ENCODE measurements around the gene ZNF618.
A peak's percentile ranks its signal among the peaks of the same experiment; 100 is the strongest.
"Not testable (repeated sequence)": the region's sequence is repeated elsewhere in the genome, so short reads cannot be mapped to it uniquely, and the experiment has no call there.

The ZNF618 gene

DNA sequence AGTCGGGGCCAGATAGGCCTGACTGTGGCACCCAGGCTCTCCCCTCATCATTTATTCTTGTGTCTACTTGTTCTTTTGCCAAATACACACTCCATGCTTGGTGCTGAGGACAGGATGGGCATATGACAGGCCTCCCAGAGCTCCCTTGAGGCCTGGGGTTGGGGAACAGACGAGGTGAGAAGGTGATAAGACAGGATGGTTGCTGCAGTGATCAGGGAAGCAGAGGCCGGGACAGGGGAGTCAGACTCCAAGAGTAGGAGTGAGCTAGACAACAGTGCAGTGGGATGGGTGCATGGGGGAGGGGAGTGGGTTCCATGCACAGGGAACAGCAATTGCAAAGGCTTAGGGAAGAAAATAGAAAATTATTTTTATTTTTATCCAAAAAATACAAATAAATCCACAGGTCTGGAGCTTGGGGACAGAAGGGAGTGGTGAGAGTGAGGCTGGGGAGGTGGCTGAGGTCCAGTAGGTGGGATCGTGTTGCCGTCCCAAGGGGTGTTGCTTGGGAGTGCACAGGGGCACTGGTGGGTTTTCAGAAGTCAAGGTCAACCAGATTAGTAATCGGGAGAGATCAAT, 205.4 kb downstream of the ZNF618 start:
- in situ Hi-C loops (cut with HindIII; ENCODE audit: low pct_ligation_motif_present, low sequenced_read_pairs) = no loop called here
- Histone ChIP-seq H3K4me3 (ENCODE audit: low read depth, low read length) (no peak overlapping the region), H3K27ac (no peak overlapping the region), H3K27me3 (replicated peaks) (peaks cover 2% of the 10 kb centered on the region), H3K36me3 (replicated peaks) (no peaks in the 10 kb centered on the region)
- no peak for DNase-seq
- no peak for TF ChIP-seq CTCF (IDR thresholded peaks at IDR 0.05; ENCODE audit: low read depth, low read length, missing control alignments)

GRCh38 chr9:114082017-114082762, 206.1 kb downstream of the ZNF618 start:
- H3K27me3 ChIP-seq (replicated peaks) = no peaks in the 10 kb centered on the region

DNA sequence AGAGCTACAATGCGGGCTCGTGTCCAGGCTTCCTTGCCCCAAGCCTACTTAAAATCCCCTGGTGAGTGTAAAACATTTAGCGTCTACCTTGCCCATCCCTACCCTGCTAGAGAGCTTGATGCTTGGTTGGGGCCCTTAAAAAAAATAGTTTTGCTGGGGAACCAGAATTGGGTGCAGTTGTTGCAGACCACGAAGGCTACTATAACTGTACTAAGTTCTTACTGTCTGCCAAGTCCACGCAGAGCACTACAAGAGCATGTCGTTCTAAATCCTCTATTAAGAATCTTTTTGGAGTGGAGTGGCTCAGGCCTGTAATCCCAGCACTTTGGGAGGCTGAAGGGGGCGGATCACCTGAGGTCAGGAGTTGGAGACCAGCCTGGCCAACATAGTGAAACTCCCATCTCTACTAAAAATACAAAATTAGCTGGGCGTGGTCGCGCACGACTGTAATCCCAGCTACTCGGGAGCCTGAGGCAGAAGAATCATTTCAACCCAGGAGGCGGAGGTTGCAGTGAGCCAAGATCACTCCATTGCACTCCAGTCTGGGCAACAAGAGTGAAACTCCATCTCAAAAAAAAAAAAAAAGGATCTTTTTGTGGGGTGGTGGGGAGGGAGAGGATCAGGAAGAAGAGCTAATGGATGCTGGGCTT, 206.8 kb downstream of the ZNF618 start:
- DNase-seq; H3K4me3 ChIP-seq (ENCODE audit: low read depth, low read length); H3K27me3 ChIP-seq (replicated peaks); H3K36me3 ChIP-seq (replicated peaks); in situ Hi-C loops (cut with HindIII; ENCODE audit: low pct_ligation_motif_present, low sequenced_read_pairs); H3K27ac ChIP-seq: not testable (repeated sequence)

More at GRCh38 chr9:114082017-114082762, 206.1 kb downstream of the ZNF618 start:
- TF ChIP-seq CTCF (IDR thresholded peaks at IDR 0.05; ENCODE audit: low read depth, low read length, missing control alignments) = peak; percentile 93
- DNase-seq = peak; percentile 88
- Histone ChIP-seq H3K4me3 (ENCODE audit: low read depth, low read length) (no peak overlapping the region), H3K36me3 (replicated peaks) (no peaks in the 10 kb centered on the region), H3K27ac (no peak overlapping the region)
- in situ Hi-C loops (cut with HindIII; ENCODE audit: low pct_ligation_motif_present, low sequenced_read_pairs) = no loop called here

DNA sequence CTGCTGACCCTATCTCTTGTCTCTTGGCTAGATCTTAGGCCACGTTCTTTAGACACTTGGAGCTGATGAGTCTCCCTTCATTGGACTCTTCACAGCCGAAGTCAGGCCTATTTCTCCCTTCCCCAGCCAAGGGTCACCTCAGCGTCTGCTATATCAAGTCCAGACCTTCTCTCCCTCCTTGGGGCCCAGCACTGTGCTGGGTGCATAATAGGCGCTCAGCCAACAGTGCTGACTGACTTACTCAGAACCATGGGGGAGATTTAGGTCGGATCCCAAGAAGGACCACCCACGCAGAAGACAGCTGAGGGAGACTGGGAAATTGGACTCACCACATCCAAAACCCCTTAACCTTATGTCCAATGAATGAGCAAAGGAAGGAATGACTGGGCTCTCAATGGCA, 207.6 kb downstream of the ZNF618 start:
- Histone ChIP-seq H3K4me3 (ENCODE audit: low read depth, low read length) (no peak overlapping the region), H3K27me3 (replicated peaks) (no peaks in the 10 kb centered on the region), H3K36me3 (replicated peaks) (no peaks in the 10 kb centered on the region), H3K27ac (no peak overlapping the region)
- in situ Hi-C loops (cut with HindIII; ENCODE audit: low pct_ligation_motif_present, low sequenced_read_pairs) = no loop called here
- no peak for DNase-seq
- TF ChIP-seq CTCF (IDR thresholded peaks at IDR 0.05; ENCODE audit: low read depth, low read length, missing control alignments) = no peak

DNA sequence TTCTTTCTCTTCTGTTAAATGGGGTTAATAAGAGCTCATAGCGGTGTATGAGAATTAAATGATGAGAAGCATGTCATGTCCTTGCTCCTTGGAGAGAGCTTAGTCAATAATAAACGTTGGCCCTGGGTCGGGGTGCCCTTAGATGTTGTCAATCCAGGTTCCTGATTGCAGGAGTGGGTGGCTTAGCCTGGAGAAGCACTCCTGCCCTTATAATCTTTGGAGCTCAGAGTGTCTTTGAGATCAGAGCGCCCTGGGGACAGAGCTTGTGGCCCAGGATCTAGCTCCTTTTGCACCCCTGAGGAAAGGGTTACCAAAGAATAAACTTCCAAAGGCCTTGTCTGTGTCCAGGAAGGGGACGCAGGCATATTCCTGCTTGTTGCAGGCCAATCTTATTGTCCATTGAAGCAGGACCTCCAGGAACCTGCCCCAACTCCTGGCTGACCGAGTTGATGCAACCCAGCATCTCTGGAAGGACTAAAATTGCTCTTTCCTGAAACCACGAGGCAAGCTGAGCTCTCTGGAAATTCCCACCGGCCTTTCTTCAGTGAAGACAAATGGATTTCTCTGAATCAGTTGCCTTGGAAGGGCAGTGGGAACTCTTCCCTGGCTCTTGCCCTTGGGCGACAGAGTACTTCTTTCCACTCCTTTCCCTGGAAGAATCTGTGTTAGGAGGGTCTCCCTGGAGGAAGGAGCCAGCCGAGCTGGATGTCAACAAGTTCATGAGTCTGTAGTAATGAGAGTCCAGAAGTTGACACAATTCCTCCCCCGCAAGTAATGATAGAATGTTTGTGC, 208.4 kb downstream of the ZNF618 start:
- no peaks in the 10 kb centered on the region for H3K27me3 ChIP-seq (replicated peaks)
- no peak for TF ChIP-seq CTCF (IDR thresholded peaks at IDR 0.05; ENCODE audit: low read depth, low read length, missing control alignments)
- H3K27ac ChIP-seq = no peak overlapping the region
- in situ Hi-C loops (cut with HindIII; ENCODE audit: low pct_ligation_motif_present, low sequenced_read_pairs) = no loop called here
- H3K4me3 ChIP-seq (ENCODE audit: low read depth, low read length) = no peak overlapping the region
- DNase-seq = no peak
- H3K36me3 ChIP-seq (replicated peaks) = no peaks in the 10 kb centered on the region

GRCh38 chr9:114085387-114085789, 209.3 kb downstream of the ZNF618 start:
- no peak for TF ChIP-seq CTCF (IDR thresholded peaks at IDR 0.05; ENCODE audit: low read depth, low read length, missing control alignments)
- no peak overlapping the region for H3K27ac ChIP-seq

More at GRCh38 chr9:114085387-114085789, 209.3 kb downstream of the ZNF618 start:
- H3K27me3 ChIP-seq (replicated peaks) = no peaks in the 10 kb centered on the region
- in situ Hi-C loops (cut with HindIII; ENCODE audit: low pct_ligation_motif_present, low sequenced_read_pairs) = no loop called here
- DNase-seq = no peak
- H3K36me3 ChIP-seq (replicated peaks) = no peaks in the 10 kb centered on the region
- H3K4me3 ChIP-seq (ENCODE audit: low read depth, low read length) = no peak overlapping the region
